ENCODE data around the gene CLEC2B.

DNA sequence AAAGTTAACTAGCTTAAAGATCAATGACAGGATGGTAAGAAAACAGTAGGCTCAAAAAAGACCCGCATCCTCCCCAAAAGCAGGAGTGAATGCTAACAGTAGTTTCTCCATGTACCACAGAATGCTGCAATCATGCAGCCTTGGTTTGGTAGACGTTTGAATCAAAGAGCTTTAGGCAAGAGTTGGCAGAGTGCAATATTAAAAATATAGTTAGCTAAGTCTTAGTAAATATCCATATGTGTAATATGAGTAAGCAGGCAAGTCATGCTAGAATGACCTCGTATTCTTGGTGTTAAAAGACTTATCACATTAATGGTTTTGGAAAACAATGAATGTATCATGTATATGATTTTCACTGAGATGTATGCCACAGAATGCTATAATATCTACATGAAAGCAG is 60.6 kb downstream of the CLEC2B start:
- TF ChIP-seq, protein P1, sequence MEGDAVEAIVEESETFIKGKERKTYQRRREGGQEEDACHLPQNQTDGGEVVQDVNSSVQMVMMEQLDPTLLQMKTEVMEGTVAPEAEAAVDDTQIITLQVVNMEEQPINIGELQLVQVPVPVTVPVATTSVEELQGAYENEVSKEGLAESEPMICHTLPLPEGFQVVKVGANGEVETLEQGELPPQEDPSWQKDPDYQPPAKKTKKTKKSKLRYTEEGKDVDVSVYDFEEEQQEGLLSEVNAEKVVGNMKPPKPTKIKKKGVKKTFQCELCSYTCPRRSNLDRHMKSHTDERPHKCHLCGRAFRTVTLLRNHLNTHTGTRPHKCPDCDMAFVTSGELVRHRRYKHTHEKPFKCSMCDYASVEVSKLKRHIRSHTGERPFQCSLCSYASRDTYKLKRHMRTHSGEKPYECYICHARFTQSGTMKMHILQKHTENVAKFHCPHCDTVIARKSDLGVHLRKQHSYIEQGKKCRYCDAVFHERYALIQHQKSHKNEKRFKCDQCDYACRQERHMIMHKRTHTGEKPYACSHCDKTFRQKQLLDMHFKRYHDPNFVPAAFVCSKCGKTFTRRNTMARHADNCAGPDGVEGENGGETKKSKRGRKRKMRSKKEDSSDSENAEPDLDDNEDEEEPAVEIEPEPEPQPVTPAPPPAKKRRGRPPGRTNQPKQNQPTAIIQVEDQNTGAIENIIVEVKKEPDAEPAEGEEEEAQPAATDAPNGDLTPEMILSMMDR (conservative IDR thresholded peaks at IDR 0.05; ENCODE audit: low read depth, low read length) = no peak
- no peak for TF ChIP-seq EZH2phosphoT487 (IDR thresholded peaks at IDR 0.05; ENCODE audit: borderline replicate concordance, low read length)
- TF ChIP-seq EZH2 (IDR thresholded peaks at IDR 0.05; ENCODE audit: low read length, unreplicated experiment) = no peak
